SIG-M5 treated with dmso at 0.1 percent for 504 hours (cell line): ENCODE measurements around the gene SLC30A3.
A peak's percentile ranks its signal among the peaks of the same experiment; 100 is the strongest.

Source experiments
- DNase-seq: peaks from one replicate; lab custom pipeline; 2025; ENCODE audit not compliant: unreplicated experiment; lab: John Stamatoyannopoulos, UW

The SLC30A3 gene

DNA sequence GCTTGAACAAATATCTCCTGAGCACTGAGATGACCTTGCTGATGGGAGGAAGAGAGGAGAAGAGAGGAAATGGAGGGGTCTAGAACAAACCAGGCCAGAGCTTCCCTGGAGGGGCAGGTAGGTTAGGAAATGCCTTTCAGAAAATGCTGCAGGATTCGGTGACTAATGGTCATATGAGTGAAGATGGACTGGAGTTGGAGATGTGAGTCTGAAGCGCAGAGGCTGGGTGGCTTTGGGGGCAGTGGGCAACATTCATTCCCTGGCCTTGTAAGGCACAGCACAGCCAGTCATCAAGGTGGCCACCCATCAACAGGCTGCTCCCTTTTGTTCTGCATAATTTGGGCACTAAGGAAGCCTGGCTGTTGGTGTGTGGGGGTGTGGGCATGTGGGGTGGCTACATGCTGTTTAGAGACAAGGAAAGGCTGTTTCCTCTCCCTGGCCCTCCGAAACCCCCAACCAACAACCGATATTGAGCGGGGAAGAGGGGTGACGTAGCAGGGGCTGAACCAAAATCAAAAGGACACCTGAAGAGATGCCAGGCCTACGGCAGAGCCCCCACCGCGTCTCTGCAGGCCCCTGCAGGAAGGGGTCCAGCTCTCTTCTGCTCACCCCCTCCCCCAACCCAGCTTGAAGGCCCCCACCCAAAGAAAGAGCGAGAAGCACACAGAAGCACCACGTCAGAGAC lies 1.5 kb downstream of the SLC30A3 start:
- no peak for DNase-seq

DNA sequence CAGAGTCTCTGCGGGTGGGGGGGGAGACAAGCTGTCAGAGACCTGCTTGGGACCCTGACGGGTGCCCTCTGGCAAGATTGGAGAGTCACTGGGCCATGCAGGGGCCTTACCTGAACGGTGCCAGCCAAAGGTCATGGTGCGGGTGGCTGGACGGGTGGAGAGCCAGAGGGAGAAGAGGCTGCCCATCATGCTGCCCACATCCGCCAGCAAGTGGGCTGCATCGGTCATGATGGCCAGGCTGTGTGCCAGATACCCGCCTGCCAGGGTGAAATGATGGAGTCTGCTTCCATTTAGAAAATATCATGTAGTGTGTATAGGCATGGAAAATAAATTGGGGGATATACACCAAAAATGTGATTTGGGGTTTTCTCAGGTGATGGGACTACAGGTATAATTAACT lies 4.8 kb downstream of the SLC30A3 start:
- no peak for DNase-seq

DNA sequence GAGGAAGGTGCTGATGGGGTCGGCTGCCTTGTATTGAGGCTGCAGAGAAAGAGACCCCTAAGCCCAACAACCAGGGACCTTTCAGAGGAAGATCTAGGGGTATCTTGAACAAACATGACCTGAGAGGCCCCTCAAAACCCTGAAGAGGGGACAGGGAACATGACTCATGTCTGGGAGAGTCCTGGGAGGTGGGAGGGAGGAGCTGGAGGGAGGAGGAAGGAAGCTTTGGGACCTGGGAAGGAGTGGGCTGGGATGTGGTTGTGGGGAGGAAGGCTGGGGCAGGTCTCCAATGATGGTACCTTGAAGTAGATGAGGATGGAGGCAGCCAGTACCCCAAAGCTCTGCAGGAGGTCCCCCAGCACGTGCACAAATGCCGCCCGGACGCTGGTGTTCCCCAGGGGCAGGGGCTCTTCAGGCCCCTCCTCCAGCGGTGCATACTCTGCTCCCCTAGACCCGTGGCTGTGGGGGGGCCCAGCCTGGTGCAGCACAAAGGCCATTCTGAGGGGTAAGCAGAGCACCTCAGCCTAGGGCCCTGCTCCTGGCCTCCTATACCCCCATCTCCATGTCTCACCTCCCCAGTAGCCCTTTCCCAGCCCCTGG lies 5.9 kb downstream of the SLC30A3 start:
- DNase-seq, result no peak

DNA sequence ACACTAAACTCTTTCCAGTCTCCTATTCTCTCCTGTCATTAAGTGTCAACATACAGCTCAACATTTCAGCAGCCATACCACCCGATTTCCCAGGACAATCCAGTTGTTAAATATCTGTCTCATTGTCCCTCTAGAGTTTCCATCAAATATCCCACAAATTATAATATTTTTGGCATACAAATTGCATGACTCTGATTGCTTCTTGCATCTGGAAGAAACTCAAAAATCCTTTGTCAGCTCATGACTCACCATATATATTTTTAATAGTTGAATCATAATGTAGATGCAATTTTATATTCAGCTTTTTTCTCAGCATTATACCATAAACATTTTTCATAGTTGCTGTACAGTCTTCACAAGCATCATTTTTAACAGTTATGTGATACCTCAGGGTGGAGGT lies 7.2 kb downstream of the SLC30A3 start:
- no peak for DNase-seq

- no peak for DNase-seq
These were observed 7.7 kb downstream of the SLC30A3 start for GRCh38 chr2:27255187-27255586.

GRCh38 chr2:27251766-27252165 lies 11.1 kb downstream of the SLC30A3 start:
- DNase-seq, result no peak

DNA sequence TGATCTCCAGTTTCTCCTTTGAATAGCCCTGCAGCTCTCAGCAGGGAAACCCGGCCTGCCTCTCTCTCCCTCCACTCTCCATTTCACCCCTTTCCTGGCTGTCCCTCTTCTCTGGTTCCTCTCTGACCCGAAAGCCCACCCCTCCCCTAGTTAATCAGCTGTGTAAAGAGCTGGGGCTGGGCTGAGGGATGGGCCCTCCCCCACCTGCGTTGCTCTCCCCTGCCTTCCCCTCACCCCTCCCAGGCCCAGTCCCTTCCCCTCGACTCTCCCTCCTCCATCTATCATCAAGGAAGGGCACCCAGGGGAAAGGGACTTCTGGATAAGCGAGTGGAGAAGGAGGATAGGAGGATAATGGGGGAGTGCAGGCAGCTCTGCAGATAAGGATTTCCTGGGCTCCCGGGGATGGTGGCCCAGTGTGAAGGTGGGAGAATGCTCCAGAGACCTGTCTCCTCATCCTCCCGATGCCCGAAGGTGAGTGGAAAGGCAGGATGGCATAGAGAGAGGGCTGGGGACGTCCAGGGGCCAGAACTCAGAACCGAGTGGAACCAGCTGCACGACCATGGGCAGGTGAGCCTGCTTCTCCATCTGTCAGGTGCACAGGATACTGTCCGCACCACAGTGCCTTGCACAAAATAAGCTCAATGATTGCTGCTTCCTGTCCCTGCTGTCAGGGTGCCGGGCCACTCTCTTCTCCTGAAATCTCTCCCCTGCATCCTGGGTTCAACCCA lies 12.0 kb downstream of the SLC30A3 start:
- no peak for DNase-seq

DNA sequence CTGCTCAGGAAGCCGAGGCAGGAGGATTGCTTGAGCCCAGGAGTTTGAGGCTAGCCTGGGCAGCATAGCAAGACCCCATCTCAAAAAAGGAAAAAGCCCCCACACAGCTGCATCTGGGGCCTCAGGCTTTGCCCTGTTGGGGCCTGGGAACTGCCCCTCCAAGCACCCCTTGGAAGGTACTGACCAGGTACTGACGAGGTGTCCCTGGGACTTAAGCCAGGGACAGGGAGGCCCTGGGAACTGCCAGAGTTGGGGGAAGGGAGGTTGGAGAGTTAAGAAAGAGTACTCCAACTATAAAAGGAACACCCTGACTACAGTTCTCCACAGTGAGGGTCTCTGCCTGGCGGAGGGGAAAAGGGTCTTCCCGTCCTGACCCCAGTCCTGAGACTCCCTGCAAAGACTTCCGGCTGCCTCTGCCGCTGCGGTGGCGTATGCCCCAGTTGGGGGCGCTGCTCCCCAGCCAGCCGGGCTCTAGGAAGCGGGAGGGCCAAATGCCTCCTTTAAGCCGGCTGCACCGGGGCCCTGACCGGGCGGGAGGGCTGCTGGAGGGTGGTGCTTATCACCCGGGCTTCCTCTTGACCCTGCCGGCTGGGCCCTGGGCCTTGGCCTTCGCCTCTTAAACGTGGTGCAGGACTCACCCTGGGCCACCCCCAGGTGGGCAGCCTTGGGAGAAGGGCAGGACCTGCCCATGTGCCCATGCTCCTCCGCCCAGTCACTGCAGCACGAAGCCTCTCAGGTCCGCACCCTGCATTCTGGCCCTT lies 12.8 kb downstream of the SLC30A3 start:
- peak; percentile 18 for DNase-seq

GRCh38 chr2:27249159-27249890 lies 13.5 kb downstream of the SLC30A3 start:
- no peak for DNase-seq

GRCh38 chr2:27247893-27248292 lies 15.0 kb downstream of the SLC30A3 start:
- no peak for DNase-seq

DNA sequence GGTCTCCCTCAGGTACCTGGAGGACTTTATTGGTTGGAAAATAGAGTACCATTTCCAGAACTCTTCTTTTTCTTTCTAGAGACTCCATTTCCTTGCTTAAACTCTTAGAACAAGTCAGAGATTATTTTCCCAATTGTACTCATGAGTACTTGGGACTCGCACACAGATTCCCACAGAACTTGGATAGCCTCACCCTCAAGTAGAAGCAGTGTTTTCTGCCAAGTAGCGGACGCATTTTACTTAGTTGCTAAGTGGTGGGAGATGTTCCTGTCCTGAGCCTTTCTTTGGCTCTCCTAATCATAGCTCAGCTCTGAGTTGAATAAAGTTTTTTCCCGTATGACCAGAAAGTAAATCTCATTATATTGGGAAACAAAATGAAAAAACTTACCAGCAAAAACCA lies 17.2 kb downstream of the SLC30A3 start:
- no peak for DNase-seq

DNA sequence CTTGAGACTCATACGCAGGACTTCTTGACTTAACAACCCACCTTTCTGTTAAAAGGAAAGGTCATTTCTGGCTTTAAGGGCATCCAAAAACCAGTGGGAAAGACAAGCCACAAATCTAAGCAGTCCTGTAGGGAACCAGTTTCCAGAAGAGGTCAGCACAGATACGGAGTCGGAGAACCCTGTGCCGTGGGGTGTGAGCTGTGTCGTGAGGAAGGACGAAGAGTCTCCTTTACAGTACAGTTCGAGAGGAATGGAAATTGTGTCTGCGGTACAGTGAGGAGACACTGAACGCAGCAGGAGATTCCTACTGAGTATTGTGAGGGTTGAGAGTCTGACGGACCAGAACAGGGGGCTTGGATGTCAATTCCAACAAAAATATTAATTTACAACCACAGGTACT lies 17.7 kb downstream of the SLC30A3 start:
- DNase-seq, result no peak

- DNase-seq, result no peak
These were observed 19.3 kb downstream of the SLC30A3 start for GRCh38 chr2:27243391-27244130.

DNA sequence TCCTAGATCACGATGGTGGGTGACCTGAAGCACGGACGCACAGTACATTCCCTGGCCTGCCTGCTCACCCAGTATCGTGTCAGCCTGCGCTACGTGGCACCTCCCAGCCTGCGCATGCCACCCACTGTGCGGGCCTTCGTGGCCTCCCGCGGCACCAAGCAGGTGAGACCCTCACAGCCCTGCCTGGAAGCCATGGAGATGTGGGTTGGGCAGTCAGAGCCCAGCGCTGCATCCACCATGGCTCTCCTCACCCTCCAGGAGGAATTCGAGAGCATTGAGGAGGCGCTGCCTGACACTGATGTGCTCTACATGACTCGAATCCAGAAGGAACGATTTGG lies 20.3 kb downstream of the SLC30A3 start:
- no peak for DNase-seq

DNA sequence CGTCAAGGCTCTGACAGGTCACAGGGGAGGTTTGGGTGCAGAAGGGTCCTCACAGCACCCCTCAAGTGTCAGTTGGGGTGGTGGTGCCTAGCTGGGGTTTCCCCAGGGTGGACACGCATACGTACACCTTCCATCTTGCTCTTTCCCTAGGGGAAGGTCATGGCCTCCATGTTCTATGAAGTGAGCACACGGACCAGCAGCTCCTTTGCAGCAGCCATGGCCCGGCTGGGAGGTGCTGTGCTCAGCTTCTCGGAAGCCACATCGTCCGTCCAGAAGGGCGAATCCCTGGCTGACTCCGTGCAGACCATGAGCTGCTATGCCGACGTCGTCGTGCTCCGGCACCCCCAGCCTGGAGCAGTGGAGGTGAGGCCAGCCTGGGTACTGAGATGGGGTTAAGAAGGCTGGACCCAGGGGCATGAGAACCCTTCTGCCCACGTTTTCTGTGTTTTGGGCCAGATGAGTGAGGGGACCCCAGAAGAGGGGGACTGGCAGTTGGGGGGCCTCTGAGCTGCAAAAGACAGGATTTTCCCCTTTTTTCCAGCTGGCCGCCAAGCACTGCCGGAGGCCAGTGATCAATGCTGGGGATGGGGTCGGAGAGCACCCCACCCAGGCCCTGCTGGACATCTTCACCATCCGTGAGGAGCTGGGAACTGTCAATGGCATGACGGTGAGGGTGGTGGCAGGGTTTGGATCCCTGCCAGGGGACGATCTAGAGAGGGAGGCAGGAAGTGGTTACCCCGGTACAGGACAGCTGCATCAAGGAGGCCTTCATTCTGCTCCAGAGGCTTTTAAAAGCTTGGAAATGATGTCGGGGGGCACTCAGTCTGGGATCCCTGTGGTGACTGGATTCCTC lies 20.9 kb downstream of the SLC30A3 start:
- no peak for DNase-seq

DNA sequence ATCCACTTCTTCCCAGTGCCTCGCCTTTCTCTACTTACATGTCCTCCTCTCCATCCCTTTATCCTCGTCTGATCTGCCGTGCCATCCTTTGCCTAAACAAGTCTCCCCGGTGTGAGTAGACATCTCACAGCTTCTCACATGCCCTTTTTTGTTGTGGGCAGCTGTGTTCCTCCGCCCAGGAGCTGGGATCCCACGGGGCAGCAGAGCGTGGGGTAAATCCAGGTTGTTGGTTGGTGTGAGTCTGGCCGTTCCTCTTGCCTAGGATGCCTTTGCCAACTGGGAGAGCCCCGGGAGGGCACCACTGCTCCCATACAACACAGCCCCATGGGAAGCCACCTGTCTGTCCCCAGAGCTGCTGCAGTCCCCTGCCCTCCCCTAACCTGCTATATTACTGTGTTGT lies 22.4 kb downstream of the SLC30A3 start:
- no peak for DNase-seq

- no peak for DNase-seq
These were observed 23.9 kb downstream of the SLC30A3 start for GRCh38 chr2:27238976-27239375.

DNA sequence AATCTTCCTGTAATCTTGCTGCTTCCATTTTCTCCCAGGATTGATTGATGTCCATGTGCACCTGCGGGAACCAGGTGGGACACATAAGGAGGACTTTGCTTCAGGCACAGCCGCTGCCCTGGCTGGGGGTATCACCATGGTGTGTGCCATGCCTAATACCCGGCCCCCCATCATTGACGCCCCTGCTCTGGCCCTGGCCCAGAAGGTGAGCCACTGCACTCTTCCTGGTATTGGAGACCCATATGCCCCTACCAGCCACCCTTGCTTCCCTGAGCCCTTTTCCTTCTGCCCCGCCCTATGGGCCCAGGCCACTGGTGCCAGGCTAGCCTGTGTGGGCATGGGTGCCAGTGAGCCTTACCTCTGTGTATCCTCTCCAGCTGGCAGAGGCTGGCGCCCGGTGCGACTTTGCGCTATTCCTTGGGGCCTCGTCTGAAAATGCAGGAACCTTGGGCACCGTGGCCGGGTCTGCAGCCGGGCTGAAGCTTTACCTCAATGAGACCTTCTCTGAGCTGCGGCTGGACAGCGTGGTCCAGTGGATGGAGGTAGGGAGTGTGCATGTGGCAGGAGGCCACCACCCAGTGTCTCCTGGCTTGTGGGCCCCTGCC lies 25.4 kb downstream of the SLC30A3 start:
- DNase-seq, result no peak

DNA sequence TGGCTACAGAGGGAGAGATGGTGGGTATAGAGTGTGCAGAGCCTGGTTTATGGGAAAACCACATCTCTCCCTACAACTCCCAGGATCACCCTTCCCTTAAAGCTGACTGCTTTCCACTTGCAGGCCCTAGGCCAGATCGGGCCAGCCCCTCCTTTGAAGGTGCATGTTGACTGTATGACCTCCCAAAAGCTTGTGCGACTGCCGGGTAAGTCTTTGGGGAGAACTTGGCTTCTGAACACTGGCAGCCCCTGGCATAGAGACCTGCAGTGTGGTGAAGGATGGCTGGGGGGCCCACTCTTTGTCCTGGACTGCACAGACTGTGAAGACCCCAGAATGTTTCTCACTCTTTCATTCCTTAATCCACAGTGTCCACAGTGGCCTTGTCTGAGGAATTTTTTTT lies 26.2 kb downstream of the SLC30A3 start:
- no peak for DNase-seq
